Esophagus squamous epithelium (tissue), 5 donors: ENCODE measurements around the gene HLA-DPA1. TPM values are rescaled to one million over a fixed set of nuclear protein-coding genes. Genes with fewer than 3 reads are reported as not detected.
"Not testable (repeated sequence)": the region's sequence is repeated elsewhere in the genome, so short reads cannot be mapped to it uniquely, and the experiment has no call there.

Experiments
- DNase-seq: peaks from one replicate; lab custom pipeline; 2025; lab: John Stamatoyannopoulos, UW
- H3K27ac ChIP-seq, 4 donors: fragments of 200-600 bp; sonication (generic); one replicate each; pipeline ENCODE4 v1.5.1; 2016 to 2019; ENCODE audit warnings: mild to moderate bottlenecking in 1 of 4
- H3K27me3 ChIP-seq, 4 donors: fragments of 200-600 bp; sonication (generic); 1 replicate in 3 of 4; 2 replicates in 1 of 4; pipeline versions ENCODE4 v1.5.1 to v1.6.0; 2017 to 2021; ENCODE audit warnings: antibody characterized with exemption in 1 of 4
- H3K36me3 ChIP-seq, 3 donors: fragments of 200-600 bp; sonication (generic); one replicate each; pipeline ENCODE4 v1.5.1; 2016 to 2019
- H3K4me1 ChIP-seq, 3 donors: fragments of 200-600 bp; sonication (generic); one replicate each; pipeline ENCODE4 v1.5.1; 2017 to 2019
- H3K4me3 ChIP-seq, 4 donors: fragments of 200-600 bp; sonication (generic); 1 replicate in 3 of 4; 2 replicates in 1 of 4; pipeline ENCODE4 v1.5.1; 2016 to 2019; ENCODE audit warnings: mild to moderate bottlenecking in 2 of 4, moderate library complexity in 1 of 4
- H3K9me3 ChIP-seq, 3 donors: fragments of 200-600 bp; sonication (generic); one replicate each; pipeline ENCODE4 v1.5.1; 2016 to 2019
- CTCF ChIP-seq, 6 experiments: fragments of 450-650 bp in 4 of 6; fragments of 200-600 bp in 2 of 6; sonication (generic) in 2 of 6; IDR thresholded peaks; one replicate each; pipeline ENCODE4 v1.5.1; 2016 to 2019; ENCODE audit warnings: antibody characterized with exemption in 6 of 6, mild to moderate bottlenecking in 4 of 6, moderate library complexity in 4 of 6
- POLR2A ChIP-seq, 4 donors: fragments of 450-650 bp; IDR thresholded peaks; one replicate each; pipeline ENCODE4 v1.6.1; 2017; ENCODE audit warnings: antibody characterized with exemption in 4 of 4, mild to moderate bottlenecking in 4 of 4, moderate library complexity in 3 of 4
- whole genome bisulfite sequencing, 2 donors: methylation state at CpG; one replicate each; pipeline ENCODE4 v1.1.5; 2018; 5-methylcytosine and 5-hydroxymethylcytosine counted together
- intact Hi-C: fragments of 100-400 bp; cut with DNase I; formaldehyde crosslinking; loops from one replicate; pipeline ENCODE4 v1.15.0; 2022
- total RNA-seq, 4 donors: library from RNA; depleted of rRNA; stranded (reverse); fragments of >200 nt; gene quantifications; one replicate each; pipeline ENCODE4 v1.1.0, GENCODE V29; 2016
- donor health status: DM: yes; HTN: yes; CAD: no.

Gene HLA-DPA1
- total RNA-seq, 4 donors from 2014 or later, result 6.2 to 114 (median 48.2) TPM

DNA sequence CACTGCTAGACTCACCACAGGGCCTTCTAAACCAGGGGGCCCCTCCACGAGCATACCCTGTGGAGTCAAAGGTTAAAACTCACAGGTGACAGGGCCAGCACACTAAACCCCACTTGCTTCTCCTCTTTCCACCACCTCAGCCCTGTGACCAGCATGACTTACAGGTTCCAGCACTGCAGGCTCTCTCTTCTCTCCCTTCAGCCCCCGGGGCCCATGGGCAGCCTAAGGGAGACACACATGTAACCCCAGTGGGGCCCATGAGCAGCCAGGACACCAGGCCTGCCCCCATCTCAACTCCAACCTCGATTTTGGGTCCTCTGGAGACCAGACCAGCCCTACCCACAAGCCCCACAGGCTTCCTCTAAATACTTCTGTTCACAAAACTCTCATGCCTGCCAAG, 30.3 kb upstream of the HLA-DPA1 start:
- no peak for DNase-seq
- peaks cover 0 to 17% (median 0%) of the 10 kb centered on the region in 3 donors for H3K9me3 ChIP-seq
- H3K4me3 ChIP-seq, result no peak overlapping the region
- intact Hi-C loops, result no loop called here
- no peak overlapping the region for H3K27ac ChIP-seq
- H3K27me3 ChIP-seq, result peaks cover 0 to 46% (median 0%) of the 10 kb centered on the region in 4 donors
- H3K4me1 ChIP-seq, result no peaks in the 10 kb centered on the region
- H3K36me3 ChIP-seq, result no peaks in the 10 kb centered on the region
- 8 to 58% methylated on average over 2 of the region's 3 CpGs for WGBS, 2 donors
- TF ChIP-seq CTCF (IDR thresholded peaks at IDR 0.05) (no peak), POLR2A (IDR thresholded peaks at IDR 0.05) (no peak)

- H3K27ac ChIP-seq, H3K4me3 ChIP-seq, intact Hi-C loops, H3K36me3 ChIP-seq, DNase-seq, H3K4me1 ChIP-seq: not testable (repeated sequence)
- H3K9me3 ChIP-seq, result peaks cover 0 to 17% (median 0%) of the 10 kb centered on the region in 3 donors
- H3K27me3 ChIP-seq, result peaks cover 0 to 39% (median 0%) of the 10 kb centered on the region in 4 donors
- 81 to 86% methylated on average over 5 of the region's 5 CpGs for WGBS, 2 donors
These were observed 27.8 kb upstream of the HLA-DPA1 start for GRCh38 chr6:33101121-33101737.

DNA sequence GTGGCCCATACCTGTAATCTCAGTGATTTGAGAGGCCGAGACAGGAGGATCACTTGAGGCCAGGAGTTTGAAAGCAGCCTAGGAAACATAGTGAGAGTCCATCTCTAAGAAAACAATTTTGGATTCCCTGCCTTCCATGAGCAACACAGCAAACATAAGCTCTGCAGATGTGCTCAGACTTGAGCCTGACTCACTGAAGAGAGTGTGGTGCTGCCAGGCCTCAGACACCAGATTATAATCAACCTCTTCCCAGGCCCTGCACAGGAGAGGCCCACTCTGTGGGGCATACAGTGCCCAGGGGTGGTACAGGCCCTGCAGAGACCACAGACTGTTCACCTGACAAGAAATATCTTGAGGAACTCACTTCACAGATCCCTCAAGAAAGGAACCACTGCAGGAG, 22.2 kb upstream of the HLA-DPA1 start:
- H3K27ac ChIP-seq, result no peak overlapping the region
- no peak overlapping the region for H3K4me3 ChIP-seq
- 69 to 71% methylated on average over 1 of the region's 1 CpG for WGBS, 2 donors
- H3K27me3 ChIP-seq, result peaks cover 0 to 34% (median 0%) of the 10 kb centered on the region in 4 donors
- no peaks in the 10 kb centered on the region for H3K4me1 ChIP-seq
- TF ChIP-seq CTCF (IDR thresholded peaks at IDR 0.05) (no peak), POLR2A (IDR thresholded peaks at IDR 0.05) (no peak)
- no peaks in the 10 kb centered on the region for H3K36me3 ChIP-seq
- no peak for DNase-seq
- intact Hi-C loops, result no loop called here
- peaks cover 0 to 5% (median 0%) of the 10 kb centered on the region in 3 donors for H3K9me3 ChIP-seq

DNA sequence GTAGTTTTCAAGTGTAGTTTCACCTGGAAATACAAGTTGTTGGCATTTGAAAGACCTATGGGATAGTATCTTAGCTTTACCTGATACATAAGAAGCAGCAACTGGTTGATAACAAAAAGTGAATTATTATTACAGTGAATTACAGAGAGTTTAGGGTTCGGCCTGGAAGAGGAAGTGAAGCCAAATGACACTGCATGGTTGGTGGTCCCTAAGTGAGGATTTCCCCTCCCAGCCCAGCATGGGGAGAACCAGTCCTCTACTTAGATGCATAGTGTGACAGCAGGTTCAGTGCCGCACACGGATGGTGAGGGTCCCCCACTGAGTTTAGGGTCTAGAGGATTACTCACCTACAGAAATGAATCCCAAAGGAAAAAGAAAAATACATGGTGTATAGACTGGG, 20.4 kb upstream of the HLA-DPA1 start:
- no peaks in the 10 kb centered on the region for H3K9me3 ChIP-seq
- H3K27ac ChIP-seq, result no peak overlapping the region
- no peak overlapping the region for H3K4me3 ChIP-seq
- no peaks in the 10 kb centered on the region for H3K36me3 ChIP-seq
- DNase-seq, result no peak
- H3K27me3 ChIP-seq, result peaks cover 0 to 34% (median 0%) of the 10 kb centered on the region in 4 donors
- H3K4me1 ChIP-seq, result no peaks in the 10 kb centered on the region
- intact Hi-C loops, result no loop called here
- WGBS, 2 donors, result 79 to 82% methylated on average over 3 of the region's 3 CpGs
- TF ChIP-seq POLR2A (IDR thresholded peaks at IDR 0.05), result no peak
- no peak for TF ChIP-seq CTCF (IDR thresholded peaks at IDR 0.05)

- intact Hi-C loops, result no loop called here
- H3K4me3 ChIP-seq, result no peak overlapping the region
- H3K4me1 ChIP-seq, result no peaks in the 10 kb centered on the region
- H3K27me3 ChIP-seq, result peaks cover 0 to 34% (median 0%) of the 10 kb centered on the region in 4 donors
- TF ChIP-seq POLR2A (IDR thresholded peaks at IDR 0.05) (no peak), CTCF (IDR thresholded peaks at IDR 0.05) (no peak)
- H3K36me3 ChIP-seq, result no peaks in the 10 kb centered on the region
- no peaks in the 10 kb centered on the region for H3K9me3 ChIP-seq
- H3K27ac ChIP-seq, result no peak overlapping the region
- 78 to 100% methylated on average over 1 to 2 of the region's 3 CpGs for WGBS, 2 donors
- DNase-seq, result no peak
These were observed 18.9 kb upstream of the HLA-DPA1 start for GRCh38 chr6:33092385-33092784.
